Measurements from ENCODE around the gene ASXL2.
"Not testable (repeated sequence)": the region's sequence is repeated elsewhere in the genome, so short reads cannot be mapped to it uniquely, and the experiment has no call there.

Gene ASXL2

DNA sequence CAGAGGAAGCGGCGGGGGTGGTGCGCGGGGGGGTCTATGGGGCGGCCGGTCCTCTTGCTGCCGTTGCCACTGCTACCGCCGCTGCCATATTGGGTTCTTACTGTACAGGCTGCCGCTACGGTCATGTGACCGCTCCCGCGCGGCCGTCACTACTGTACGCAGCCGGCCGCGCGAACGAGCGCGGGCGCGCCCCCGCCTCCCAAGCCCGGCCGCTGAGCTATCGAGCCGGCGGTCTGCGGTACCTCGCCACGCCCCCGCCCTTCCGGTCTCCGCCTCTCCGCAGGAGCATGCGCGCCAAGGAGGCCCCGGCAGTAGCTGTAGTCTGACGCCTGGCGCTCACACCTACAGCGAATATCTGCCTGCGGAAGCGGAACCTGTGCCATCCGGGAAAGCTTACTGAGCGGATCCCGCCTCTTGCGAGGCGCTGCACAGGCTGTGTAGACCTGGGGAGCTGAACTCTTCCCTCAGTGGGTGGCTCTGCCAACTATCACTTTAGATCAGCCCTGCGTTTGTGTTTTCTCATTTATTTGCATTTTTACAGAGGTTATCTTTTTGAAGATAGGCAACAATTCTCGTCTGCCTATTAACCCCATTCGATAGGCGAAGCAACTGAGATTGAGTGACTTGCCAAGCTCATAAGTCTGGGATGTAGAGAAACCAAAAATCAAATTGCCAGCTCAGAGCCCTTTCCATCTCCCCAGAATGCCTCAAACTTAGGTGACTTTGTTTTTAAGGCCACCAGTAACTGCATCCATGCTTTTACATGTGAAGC, at the start of gene ASXL2:
Gene ASXL2, minus strand, starts transcription at position 127 of the 772 bp plus-strand sequence. CDS start 265 bp downstream, outside the sequence.
- TF ChIP-seq, protein P1, sequence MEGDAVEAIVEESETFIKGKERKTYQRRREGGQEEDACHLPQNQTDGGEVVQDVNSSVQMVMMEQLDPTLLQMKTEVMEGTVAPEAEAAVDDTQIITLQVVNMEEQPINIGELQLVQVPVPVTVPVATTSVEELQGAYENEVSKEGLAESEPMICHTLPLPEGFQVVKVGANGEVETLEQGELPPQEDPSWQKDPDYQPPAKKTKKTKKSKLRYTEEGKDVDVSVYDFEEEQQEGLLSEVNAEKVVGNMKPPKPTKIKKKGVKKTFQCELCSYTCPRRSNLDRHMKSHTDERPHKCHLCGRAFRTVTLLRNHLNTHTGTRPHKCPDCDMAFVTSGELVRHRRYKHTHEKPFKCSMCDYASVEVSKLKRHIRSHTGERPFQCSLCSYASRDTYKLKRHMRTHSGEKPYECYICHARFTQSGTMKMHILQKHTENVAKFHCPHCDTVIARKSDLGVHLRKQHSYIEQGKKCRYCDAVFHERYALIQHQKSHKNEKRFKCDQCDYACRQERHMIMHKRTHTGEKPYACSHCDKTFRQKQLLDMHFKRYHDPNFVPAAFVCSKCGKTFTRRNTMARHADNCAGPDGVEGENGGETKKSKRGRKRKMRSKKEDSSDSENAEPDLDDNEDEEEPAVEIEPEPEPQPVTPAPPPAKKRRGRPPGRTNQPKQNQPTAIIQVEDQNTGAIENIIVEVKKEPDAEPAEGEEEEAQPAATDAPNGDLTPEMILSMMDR (conservative IDR thresholded peaks at IDR 0.05; ENCODE audit: control insufficient read depth, insufficient read depth, low read depth, low read length) = no peak
- peak; percentile 93 for DNase-seq (ENCODE audit: low read depth)

DNA sequence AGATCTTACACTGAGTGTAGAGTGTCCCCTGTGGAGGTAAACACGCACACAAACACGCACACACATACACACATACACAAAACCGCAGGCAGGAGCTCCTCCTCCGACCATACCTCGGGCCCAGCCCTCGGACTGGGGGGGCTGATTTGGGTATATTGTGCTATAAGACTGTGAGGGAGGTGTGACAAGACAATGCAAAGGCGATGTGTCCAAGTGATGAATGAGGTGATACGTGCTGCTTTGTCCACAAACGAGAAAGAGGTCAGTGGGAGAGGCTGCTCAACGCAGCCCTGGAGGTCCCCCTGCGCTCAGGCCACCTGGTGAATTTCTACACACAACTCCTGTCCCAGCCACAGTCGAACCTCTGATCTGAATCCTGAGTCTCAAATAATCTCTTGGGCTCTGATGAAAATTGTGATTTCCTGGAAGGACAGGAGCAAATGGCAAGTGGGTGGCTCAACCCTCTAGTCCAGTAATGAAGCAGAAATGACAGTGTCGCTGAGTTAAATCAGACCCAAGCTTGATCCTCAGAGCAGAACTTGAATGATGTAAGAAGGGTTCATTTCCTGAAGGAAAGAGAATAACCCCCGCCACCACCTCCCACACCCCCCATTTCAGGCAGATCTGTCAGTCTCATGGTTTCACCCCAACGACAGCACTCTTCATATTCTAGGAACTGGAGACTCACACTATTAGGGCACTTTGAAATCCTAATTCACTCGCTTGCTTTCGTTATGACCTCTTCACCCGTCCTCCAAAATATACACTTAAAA, 48.9 kb upstream of the ASXL2 start:
- no peak for DNase-seq (ENCODE audit: low read depth)
- TF ChIP-seq, protein P1 (conservative IDR thresholded peaks at IDR 0.05; ENCODE audit: control insufficient read depth, insufficient read depth, low read depth, low read length) = no peak

More for the DNA sequence above, at the start of gene ASXL2:
- peak within 1 kb of the TSS; percentile 95 for H3K4me3 ChIP-seq (ENCODE audit: control insufficient read depth, low read depth, low read length)

DNA sequence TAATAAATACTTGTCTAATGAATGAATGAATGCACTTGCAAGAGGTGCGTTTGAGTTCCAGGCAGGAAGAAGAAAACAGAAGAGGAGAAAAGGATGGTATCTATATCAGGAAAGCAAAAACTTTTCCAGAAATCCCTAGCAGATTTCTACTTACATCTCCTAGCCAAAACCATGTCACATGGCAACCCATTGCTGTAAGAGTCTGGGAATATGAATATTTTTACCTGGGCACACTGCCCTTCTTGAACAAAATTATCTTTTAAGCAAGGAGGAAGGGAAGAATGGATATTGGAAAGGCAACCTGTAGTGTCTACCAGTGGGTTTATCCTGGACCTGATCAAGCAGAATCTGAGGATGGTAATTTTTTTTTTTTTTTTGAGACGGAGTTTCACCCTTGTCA, 44.2 kb upstream of the ASXL2 start:
- DNase-seq (ENCODE audit: low read depth) = no peak
- TF ChIP-seq, protein P1 (conservative IDR thresholded peaks at IDR 0.05; ENCODE audit: control insufficient read depth, insufficient read depth, low read depth, low read length) = no peak
- H3K4me3 ChIP-seq (ENCODE audit: control insufficient read depth, low read depth, low read length) = no peak overlapping the region

More for the DNA sequence above, 48.9 kb upstream of the ASXL2 start:
- H3K4me3 ChIP-seq (ENCODE audit: control insufficient read depth, low read depth, low read length) = no peak overlapping the region

DNA sequence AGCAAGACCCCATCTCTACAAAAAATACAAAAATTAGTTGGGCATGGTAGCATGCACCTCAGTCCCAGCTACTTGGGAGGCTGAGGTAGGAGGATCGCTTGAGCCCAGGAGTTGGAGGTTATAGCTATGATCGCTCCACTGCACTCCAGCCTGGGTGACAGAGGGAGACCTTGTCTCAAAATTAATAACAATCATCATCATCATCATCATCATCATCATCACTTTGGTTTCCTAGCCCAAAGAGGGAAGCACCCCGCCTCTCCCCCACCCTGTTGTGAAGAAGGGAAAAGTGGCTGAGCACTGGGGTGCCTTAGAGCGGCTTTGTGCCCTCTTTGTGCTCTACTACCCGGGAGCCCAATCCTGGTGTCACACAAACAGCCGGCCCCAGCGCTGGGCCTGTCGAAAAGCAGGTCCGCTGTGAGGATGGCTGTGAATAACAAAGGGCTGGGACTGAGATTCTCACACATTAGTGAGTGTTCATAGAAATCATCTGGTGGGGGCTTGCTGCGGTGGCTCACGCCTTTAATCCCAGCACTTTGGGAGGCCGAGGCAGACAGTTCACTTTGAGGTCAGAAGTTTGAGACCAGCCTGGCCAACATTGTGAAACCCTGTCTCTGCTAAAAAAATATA, 42.6 kb upstream of the ASXL2 start:
- TF ChIP-seq, protein P1 (conservative IDR thresholded peaks at IDR 0.05; ENCODE audit: control insufficient read depth, insufficient read depth, low read depth, low read length) = no peak

DNA sequence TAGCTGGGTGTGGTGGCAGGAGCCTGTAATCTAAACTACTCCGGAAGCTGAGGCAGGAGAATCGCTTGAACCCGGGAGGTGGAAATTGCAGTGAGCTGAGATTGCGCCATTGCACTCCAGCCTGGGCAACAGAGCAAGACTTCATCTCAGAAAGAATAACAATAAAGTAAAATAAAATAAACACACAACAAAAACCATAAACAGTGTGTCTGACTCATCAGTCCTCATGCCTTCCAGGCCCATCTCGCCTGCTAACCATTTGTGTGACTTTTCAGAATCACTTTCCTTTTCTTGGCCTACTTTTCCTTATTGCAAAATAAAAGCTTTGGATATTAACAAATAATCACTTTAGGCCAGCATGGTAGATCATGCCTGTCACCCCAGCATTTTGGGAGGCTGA, 42.0 kb upstream of the ASXL2 start:
- peak; percentile 60 for DNase-seq (ENCODE audit: low read depth)
- TF ChIP-seq, protein P1 (conservative IDR thresholded peaks at IDR 0.05; ENCODE audit: control insufficient read depth, insufficient read depth, low read depth, low read length) = no peak
- no peak overlapping the region for H3K4me3 ChIP-seq (ENCODE audit: control insufficient read depth, low read depth, low read length)

More for the DNA sequence above, 42.6 kb upstream of the ASXL2 start:
- no peak overlapping the region for H3K4me3 ChIP-seq (ENCODE audit: control insufficient read depth, low read depth, low read length)
- DNase-seq (ENCODE audit: low read depth) = no peak

DNA sequence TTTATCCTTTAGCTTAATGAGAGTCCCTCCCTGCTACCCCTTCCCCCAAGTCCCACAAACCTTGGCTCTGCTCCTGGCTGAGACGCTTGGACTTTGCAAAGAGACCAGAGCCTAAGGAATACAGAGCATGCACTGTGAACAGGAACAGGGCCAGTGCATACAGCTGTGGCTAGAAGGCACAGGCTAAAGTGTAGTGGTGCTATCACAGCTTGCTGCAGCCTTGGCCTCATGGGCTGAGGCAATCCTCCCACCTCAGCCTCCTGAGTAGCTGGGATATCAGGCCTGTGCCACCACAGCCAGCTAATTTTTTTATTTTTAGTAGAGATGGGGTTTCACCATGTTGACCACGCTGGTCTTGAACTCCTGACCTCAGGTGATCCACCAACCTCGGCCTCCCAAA, 39.5 kb upstream of the ASXL2 start:
- H3K4me3 ChIP-seq (ENCODE audit: control insufficient read depth, low read depth, low read length) = no peak overlapping the region
- TF ChIP-seq, protein P1 (conservative IDR thresholded peaks at IDR 0.05; ENCODE audit: control insufficient read depth, insufficient read depth, low read depth, low read length) = no peak
- no peak for DNase-seq (ENCODE audit: low read depth)

DNA sequence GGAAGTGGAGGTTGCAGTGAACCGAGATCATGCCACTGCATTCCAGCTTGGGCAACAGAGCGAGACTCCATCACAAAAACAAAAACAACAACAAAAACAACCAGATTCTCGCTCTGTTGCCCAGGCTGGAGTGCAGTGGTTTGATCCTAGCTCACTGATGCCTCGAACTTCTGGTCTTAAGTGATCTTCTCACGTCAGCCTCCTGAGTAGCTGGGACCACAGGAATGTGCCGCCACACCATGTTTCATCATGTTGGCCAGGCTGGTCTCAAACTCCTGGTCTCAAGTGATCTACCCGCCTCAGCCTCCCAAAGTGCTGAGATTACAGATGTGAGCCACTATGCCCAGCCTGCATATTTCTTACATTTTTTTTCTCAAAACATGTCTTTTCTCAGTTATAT, 39.1 kb upstream of the ASXL2 start:
- peak; percentile 24 for DNase-seq (ENCODE audit: low read depth)
- not testable (repeated sequence) for H3K4me3 ChIP-seq (ENCODE audit: control insufficient read depth, low read depth, low read length)

DNA sequence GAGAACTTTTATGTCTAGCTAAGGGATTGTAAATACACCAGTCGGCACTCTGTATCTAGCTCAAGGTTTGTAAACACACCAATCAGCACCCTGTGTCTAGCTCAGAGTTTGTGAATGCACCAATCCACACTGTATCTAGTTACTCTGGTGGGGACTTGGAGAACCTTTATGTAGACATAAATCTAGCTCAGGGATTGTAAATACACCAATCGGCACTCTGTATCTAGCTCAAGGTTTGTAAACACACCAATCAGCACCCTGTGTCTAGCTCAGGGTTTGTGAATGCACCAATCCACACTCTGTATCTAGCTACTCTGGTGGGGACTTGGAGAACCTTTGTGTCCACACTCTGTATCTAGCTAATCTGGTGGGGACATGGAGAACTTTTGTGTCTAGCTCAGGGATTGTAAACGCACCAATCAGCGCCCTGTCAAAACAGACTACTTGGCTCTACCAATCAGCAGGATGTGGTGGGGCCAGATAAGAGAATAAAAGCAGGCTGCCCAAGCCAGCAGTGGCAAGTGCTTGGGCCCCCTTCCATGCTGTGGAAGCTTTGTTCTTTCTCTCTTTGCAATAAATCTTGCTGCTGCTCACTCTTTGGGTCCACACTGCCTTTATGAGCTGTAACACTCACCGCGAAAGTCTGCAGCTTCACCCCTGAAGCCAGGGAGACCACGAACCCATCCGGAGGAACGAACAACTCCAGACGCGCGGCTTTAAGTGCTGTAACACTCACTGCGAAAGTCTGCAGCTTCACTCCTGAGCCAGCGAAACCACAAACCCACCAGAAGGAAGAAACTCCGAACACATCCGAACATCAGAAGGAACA, 37.9 kb upstream of the ASXL2 start:
- not testable (repeated sequence) for DNase-seq (ENCODE audit: low read depth); H3K4me3 ChIP-seq (ENCODE audit: control insufficient read depth, low read depth, low read length)

DNA sequence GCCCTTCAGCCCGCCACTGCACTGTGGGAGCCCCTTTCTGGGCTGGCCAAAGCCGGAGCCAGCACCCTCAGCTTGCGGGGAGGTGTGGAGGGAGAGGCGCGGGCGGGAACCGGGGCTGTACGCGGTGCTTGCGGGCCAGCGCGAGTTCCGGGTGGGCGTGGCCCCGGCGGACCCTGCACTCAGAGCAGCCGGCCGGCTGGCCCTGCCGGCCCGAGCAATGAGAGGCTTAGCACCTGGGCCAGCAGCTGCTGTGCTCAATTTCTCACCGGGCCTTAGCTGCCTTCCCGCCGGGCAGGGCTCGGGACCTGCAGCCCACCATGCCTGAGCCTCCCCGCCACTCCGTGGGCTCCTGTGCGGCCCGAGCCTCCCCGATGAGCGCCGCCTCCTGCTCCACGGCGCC, 37.1 kb upstream of the ASXL2 start:
- H3K4me3 ChIP-seq (ENCODE audit: control insufficient read depth, low read depth, low read length); DNase-seq (ENCODE audit: low read depth): not testable (repeated sequence)
